Suprapubic skin (tissue), 4 donors: ENCODE measurements around the gene CNIH4. TPM values are rescaled to one million over a fixed set of nuclear protein-coding genes. Genes with fewer than 3 reads are reported as not detected.
A peak's percentile ranks its signal among the peaks of the same experiment; 100 is the strongest.
"Not testable (repeated sequence)": the region's sequence is repeated elsewhere in the genome, so short reads cannot be mapped to it uniquely, and the experiment has no call there.

Experiments
- DNase-seq, 2 donors: peaks; one replicate each; pipeline ENCODE4 v3.0.0-alpha.2; 2019; ENCODE audit warnings: low spot score in 2 of 2
- H3K27ac ChIP-seq: fragments of 200-600 bp; sonication (generic); one replicate; pipeline ENCODE4 v1.5.1; 2019
- H3K27me3 ChIP-seq: fragments of 200-600 bp; sonication (generic); one replicate; pipeline ENCODE4 v1.5.1; 2019
- H3K36me3 ChIP-seq: fragments of 200-600 bp; sonication (generic); one replicate; pipeline ENCODE4 v1.5.1; 2019
- H3K4me1 ChIP-seq: fragments of 200-600 bp; sonication (generic); one replicate; pipeline ENCODE4 v1.5.1; 2019
- H3K4me3 ChIP-seq: fragments of 200-600 bp; sonication (generic); one replicate; pipeline ENCODE4 v1.5.1; 2019; ENCODE audit warnings: mild to moderate bottlenecking
- H3K9me3 ChIP-seq: fragments of 200-600 bp; sonication (generic); one replicate; pipeline ENCODE4 v1.5.1; 2019
- EP300 ChIP-seq: sonication (generic); formaldehyde crosslinking; IDR thresholded peaks from one replicate; pipeline ENCODE4 v1.6.1; 2017; ENCODE audit warnings: antibody characterized with exemption
- POLR2A ChIP-seq, 2 donors: fragments of 450-650 bp; IDR thresholded peaks; one replicate each; pipeline ENCODE4 v1.6.1; 2017; ENCODE audit warnings: antibody characterized with exemption in 2 of 2, mild to moderate bottlenecking in 2 of 2, moderate library complexity in 2 of 2
- POLR2AphosphoS5 ChIP-seq, 3 donors: sonication (generic); formaldehyde crosslinking; IDR thresholded peaks; one replicate each; pipeline ENCODE4 v1.6.1; 2017; ENCODE audit warnings: antibody characterized with exemption in 3 of 3
- WGBS: methylation state at CpG from one replicate; pipeline ENCODE4 v1.1.5; 2018; 5-methylcytosine and 5-hydroxymethylcytosine counted together
- total RNA-seq, 4 donors: library from RNA; depleted of rRNA; stranded (reverse); fragments of >200 nt; gene quantifications; one replicate each; pipeline ENCODE4 v1.1.0, GENCODE V29; 2016
- TF ChIP-seq, protein P1 (sequence below), 2 donors: fragments of 200-600 bp in 1 of 2; fragments of 450-650 bp in 1 of 2; sonication (generic) in 1 of 2; IDR thresholded peaks; one replicate each; pipeline ENCODE4 v1.5.1; 2016 to 2019; ENCODE audit warnings: antibody characterized with exemption in 2 of 2, mild to moderate bottlenecking in 1 of 2, moderate library complexity in 1 of 2

Gene CNIH4
- total RNA-seq, 4 donors from 2014 or later, result 27.8 to 49.5 (median 29.8) TPM

DNA sequence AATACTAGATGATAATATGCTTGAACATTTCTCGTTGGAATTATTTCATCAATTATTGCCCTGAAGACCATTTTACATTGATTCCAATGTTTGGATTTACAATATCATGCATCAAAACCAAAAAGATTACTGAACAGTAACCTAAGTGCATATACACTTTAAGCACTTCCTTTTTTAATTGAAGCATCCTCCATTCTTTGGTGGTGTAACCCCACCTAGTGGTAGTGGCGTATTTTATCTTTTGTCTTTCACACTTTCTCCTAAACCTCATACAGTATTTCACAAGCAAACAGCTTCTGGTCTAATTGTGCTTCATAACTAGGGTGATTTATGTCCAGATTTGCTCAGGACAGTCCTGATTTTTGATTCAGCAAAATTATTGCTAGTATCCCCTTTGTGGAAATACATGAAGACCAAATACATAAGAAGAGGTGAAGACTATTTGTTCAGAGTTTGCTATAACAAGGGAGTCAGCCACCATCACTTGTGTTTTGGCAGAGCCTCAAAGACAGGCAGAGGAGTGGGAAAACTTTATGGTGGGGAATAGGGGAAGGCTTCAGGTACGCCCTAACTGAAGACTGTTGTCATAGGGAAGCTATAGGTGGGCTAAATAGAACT lies 23.3 kb upstream of the CNIH4 start:
- no peak overlapping the region for H3K4me3 ChIP-seq
- no peak for TF ChIP-seq POLR2A (IDR thresholded peaks at IDR 0.05)
- TF ChIP-seq EP300, result no peak
- no peak for TF ChIP-seq POLR2AphosphoS5 (IDR thresholded peaks at IDR 0.05)
- TF ChIP-seq, protein P1, sequence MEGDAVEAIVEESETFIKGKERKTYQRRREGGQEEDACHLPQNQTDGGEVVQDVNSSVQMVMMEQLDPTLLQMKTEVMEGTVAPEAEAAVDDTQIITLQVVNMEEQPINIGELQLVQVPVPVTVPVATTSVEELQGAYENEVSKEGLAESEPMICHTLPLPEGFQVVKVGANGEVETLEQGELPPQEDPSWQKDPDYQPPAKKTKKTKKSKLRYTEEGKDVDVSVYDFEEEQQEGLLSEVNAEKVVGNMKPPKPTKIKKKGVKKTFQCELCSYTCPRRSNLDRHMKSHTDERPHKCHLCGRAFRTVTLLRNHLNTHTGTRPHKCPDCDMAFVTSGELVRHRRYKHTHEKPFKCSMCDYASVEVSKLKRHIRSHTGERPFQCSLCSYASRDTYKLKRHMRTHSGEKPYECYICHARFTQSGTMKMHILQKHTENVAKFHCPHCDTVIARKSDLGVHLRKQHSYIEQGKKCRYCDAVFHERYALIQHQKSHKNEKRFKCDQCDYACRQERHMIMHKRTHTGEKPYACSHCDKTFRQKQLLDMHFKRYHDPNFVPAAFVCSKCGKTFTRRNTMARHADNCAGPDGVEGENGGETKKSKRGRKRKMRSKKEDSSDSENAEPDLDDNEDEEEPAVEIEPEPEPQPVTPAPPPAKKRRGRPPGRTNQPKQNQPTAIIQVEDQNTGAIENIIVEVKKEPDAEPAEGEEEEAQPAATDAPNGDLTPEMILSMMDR (IDR thresholded peaks at IDR 0.05), result peak; percentile 29 to 52
- no peaks in the 10 kb centered on the region for H3K9me3 ChIP-seq
- no peaks in the 10 kb centered on the region for H3K27me3 ChIP-seq
- peaks cover 19% of the 10 kb centered on the region for H3K4me1 ChIP-seq
- WGBS, result 16% methylated on average over 3 of the region's 3 CpGs
- no peaks in the 10 kb centered on the region for H3K36me3 ChIP-seq
- no peak overlapping the region for H3K27ac ChIP-seq
- no peak for DNase-seq

DNA sequence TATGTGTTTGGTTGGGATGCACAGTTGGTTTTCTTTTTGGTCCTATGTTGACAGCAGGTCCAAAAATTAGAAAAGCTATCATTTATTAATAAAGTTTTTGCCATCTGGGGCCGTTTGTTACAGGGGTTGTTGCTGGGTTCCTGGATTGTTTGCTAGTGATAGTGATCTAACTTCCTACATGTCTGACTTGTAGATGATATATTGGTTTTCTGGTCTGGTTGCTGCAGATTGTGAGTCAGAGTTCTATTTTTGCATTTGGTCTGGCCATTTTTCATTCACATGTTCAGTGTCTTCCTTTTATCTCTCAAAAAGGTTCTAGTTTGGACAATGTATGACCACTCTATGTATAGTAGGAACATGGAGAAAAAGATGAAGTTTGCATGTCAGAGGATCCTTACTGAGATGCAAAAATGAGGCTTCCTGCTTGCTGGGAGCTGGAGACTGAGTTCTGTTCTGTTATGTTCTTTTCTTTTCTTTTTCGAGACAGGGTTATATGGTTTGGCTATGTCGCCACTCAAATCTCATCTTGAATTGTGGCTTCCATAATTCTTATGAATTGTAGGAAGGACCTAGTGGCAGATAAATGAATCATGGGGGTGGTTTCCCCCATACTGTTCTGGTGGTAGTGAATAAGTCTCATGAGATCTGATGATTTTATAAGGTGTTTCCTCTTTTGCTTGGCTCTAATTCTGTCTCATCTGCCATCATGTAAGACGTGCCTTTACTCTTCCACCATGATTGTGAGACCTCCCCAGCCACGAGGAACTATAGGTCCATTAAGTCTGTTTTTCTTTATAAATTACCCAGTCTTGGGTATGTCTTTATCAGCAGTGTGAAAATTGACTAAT lies 22.5 kb upstream of the CNIH4 start:
- Histone ChIP-seq H3K27me3 (no peaks in the 10 kb centered on the region), H3K36me3 (no peaks in the 10 kb centered on the region), H3K4me3 (no peak overlapping the region), H3K4me1 (peaks cover 12% of the 10 kb centered on the region), H3K9me3 (no peaks in the 10 kb centered on the region), H3K27ac (no peak overlapping the region)
- TF ChIP-seq POLR2A (IDR thresholded peaks at IDR 0.05) (no peak), EP300 (no peak), POLR2AphosphoS5 (IDR thresholded peaks at IDR 0.05) (no peak)
- TF ChIP-seq, protein P1 (IDR thresholded peaks at IDR 0.05), result no peak
- 50% methylated on average over 5 of the region's 5 CpGs for WGBS
- DNase-seq, result no peak

DNA sequence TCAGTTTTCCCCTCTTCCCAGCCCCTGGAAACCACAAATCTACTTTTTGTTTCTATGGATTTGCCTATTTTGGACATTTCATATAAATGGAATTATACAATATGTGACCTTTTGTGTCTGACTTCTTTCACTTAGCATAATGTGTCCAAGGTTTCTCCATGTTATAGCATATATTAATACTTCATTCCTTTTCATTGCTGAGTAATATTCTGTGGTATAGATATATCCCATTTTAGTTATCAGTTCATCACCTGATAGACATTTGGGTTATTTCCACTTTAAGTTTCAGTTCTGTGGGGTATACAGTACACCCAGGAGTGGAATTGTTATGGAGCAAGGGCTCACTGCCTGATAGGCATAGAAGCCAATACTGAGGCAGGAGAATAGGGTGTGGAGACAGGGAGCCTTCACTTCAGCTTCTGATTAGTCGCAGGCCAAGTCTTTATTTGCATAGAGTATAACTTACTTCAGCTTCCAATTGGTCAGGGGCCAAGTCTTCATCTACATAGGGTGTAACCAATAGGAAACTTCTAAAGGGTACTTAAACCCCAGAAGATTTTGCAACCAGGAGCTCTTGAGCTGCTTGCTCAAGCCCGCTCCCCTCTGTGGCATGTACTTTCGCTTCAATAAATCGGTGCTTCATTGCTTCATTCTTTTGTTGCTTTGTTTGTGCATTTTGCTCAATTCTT lies 18.4 kb upstream of the CNIH4 start:
- no peaks in the 10 kb centered on the region for H3K36me3 ChIP-seq
- no peaks in the 10 kb centered on the region for H3K9me3 ChIP-seq
- 86% methylated on average over 4 of the region's 4 CpGs for WGBS
- H3K4me1 ChIP-seq, result peaks cover 6% of the 10 kb centered on the region
- H3K27me3 ChIP-seq, result no peaks in the 10 kb centered on the region
- H3K27ac ChIP-seq, result no peak overlapping the region
- TF ChIP-seq EP300, result no peak
- TF ChIP-seq, protein P1 (IDR thresholded peaks at IDR 0.05), result no peak
- no peak for TF ChIP-seq POLR2A (IDR thresholded peaks at IDR 0.05)
- TF ChIP-seq POLR2AphosphoS5 (IDR thresholded peaks at IDR 0.05), result no peak
- DNase-seq, result no peak
- H3K4me3 ChIP-seq, result no peak overlapping the region

DNA sequence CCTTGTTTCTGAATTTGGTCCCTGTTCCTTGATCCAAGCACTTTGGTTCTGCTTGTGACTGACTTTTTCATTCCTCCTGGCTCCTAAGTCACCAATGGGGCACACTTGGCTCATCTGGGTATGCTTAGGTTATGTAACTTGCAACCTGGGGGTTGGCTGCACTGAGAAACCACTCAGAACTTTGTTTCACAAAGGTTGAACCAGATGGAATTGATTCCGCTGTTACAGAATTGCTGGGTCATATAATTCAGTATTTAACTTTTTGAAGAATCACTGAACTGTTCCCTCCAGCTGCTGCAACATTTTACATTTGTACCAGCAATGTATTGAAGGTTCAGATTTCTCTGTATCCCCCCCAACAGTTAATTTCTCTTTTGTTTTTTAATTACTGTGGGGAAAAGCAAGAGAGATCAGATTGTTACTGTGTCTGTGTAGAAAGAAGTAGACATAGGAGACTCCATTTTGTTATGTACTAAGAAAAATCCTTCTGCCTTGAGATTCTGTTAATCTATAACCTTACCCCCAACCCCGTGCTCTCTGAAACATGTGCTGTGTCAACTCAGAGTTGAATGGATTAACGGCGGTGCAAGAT lies 17.1 kb upstream of the CNIH4 start:
- H3K4me1 ChIP-seq, result peaks cover 6% of the 10 kb centered on the region
- 40% methylated on average over 4 of the region's 4 CpGs for WGBS
- DNase-seq, result no peak
- no peak overlapping the region for H3K27ac ChIP-seq
- peaks cover 10% of the 10 kb centered on the region for H3K9me3 ChIP-seq
- TF ChIP-seq POLR2A (IDR thresholded peaks at IDR 0.05) (no peak), POLR2AphosphoS5 (IDR thresholded peaks at IDR 0.05) (no peak), EP300 (no peak)
- TF ChIP-seq, protein P1 (IDR thresholded peaks at IDR 0.05), result no peak
- no peak overlapping the region for H3K4me3 ChIP-seq
- no peaks in the 10 kb centered on the region for H3K27me3 ChIP-seq
- no peaks in the 10 kb centered on the region for H3K36me3 ChIP-seq

DNA sequence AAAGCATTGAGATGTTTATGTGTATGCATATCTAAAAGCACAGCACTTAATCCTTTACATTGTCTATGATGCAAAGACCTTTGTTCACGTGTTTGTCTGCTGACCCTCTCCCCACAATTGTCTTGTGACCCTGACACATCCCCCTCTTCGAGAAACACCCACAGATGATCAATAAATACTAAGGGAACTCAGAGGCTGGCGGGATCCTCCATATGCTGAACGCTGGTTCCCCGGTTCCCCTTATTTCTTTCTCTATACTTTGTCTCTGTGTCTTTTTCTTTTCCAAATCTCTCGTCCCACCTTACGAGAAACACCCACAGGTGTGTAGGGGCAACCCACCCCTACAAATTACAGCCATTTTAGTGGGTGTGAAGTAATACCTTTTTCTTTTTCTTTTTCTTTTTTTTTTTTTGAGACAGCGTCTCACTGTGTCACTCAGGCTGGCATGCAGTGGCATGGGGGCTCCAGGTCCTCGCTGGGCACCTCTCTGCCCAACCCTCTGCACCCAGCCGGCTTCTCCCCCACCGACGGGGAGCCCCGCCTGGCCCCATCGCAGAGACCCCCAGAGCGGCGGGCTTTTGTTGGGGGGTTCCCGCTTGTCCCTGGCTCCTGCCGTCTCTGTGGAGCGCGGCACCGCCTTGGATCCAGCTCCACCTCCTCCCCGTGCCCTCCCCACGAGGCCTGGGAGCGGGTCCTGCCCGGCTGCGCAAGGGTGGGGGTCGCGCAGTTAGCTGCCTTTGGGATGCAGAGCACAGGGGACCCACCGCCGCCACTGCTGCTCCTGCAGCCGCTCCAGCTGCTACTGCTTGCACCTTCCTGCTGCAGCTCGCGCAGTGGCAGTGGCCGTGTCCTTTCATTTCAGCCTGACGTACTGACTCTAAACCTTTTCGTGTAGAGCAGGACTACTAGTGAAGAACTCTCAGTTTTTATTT lies 16.0 kb upstream of the CNIH4 start:
- DNase-seq, H3K27ac ChIP-seq: not testable (repeated sequence)

More for the DNA sequence above, 16.0 kb upstream of the CNIH4 start:
- Histone ChIP-seq H3K4me3 (peak overlapping the region; percentile 50), H3K9me3 (peaks cover 14% of the 10 kb centered on the region)
- not testable (repeated sequence) for H3K36me3 ChIP-seq, H3K4me1 ChIP-seq, H3K27me3 ChIP-seq
- 7% methylated on average over 27 of the region's 36 CpGs for WGBS
